Ishikawa (cell line): ENCODE data around the gene EDARADD.

Experiments used
- CEBPB ChIP-seq: IDR thresholded peaks from 2 replicates; pipeline ENCODE4 v1.6.1; 2012
- CREB1 ChIP-seq: IDR thresholded peaks from 2 replicates; pipeline ENCODE4 v1.6.1; 2012; ENCODE audit warnings: low read depth
- EGR1 ChIP-seq: IDR thresholded peaks from 2 replicates; pipeline ENCODE4 v1.6.1; 2012
- FOXM1 ChIP-seq: IDR thresholded peaks from 2 replicates; pipeline ENCODE4 v1.6.1; 2012; ENCODE audit warnings: low read depth, borderline replicate concordance
- MAX ChIP-seq: IDR thresholded peaks from 2 replicates; pipeline ENCODE4 v1.6.1; 2012
- NFIC ChIP-seq: IDR thresholded peaks from 2 replicates; pipeline ENCODE4 v1.6.1; 2012
- RAD21 ChIP-seq: IDR thresholded peaks from 2 replicates; pipeline ENCODE4 v1.6.1; 2012; ENCODE audit warnings: low read depth
- REST ChIP-seq: IDR thresholded peaks from 2 replicates; pipeline ENCODE4 v1.6.1; 2012; ENCODE audit warnings: low read depth, mild to moderate bottlenecking
- TAF1 ChIP-seq: IDR thresholded peaks from 2 replicates; pipeline ENCODE4 v1.6.1; 2012; ENCODE audit warnings: low read depth, mild to moderate bottlenecking
- TCF12 ChIP-seq: IDR thresholded peaks from 2 replicates; pipeline ENCODE4 v1.6.1; 2012; ENCODE audit warnings: low read depth
- TEAD4 ChIP-seq: IDR thresholded peaks from 2 replicates; pipeline ENCODE4 v1.6.1; 2012
- USF1 ChIP-seq: IDR thresholded peaks from 2 replicates; pipeline ENCODE4 v1.6.1; 2012
- YY1 ChIP-seq: IDR thresholded peaks from 2 replicates; pipeline ENCODE4 v1.6.1; 2012; ENCODE audit warnings: low read depth
- ZBTB7A ChIP-seq: IDR thresholded peaks from 2 replicates; pipeline ENCODE4 v1.6.1; 2012; ENCODE audit warnings: low read depth

The EDARADD gene

GRCh38 chr1:236486356-236487002, 92.4 kb downstream of the EDARADD start:
- no peak for TF ChIP-seq MAX
- no peak for TF ChIP-seq FOXM1
- no peak for TF ChIP-seq TAF1

GRCh38 chr1:236489710-236490377, 95.8 kb downstream of the EDARADD start:
- TF ChIP-seq ZBTB7A (no peak), TAF1 (no peak), RAD21 (peak; percentile 53)

- no peak for TF ChIP-seq REST
Measured at GRCh38 chr1:236491469-236492136, 97.5 kb downstream of the EDARADD start.

- TF ChIP-seq TCF12 (no peak), USF1 (no peak), MAX (no peak), ZBTB7A (no peak)
Measured at GRCh38 chr1:236492378-236492777, 98.3 kb downstream of the EDARADD start.

- TF ChIP-seq REST, result no peak
- no peak for TF ChIP-seq YY1
- no peak for TF ChIP-seq CREB1
- TF ChIP-seq FOXM1, result no peak
Measured at GRCh38 chr1:236494082-236494481, 100.0 kb downstream of the EDARADD start.

GRCh38 chr1:236494586-236495466, 100.7 kb downstream of the EDARADD start:
- no peak for TF ChIP-seq RAD21
- peak; percentile 96 for TF ChIP-seq CEBPB
- peak; percentile 37 for TF ChIP-seq TEAD4
- no peak for TF ChIP-seq CREB1

GRCh38 chr1:236495467-236496112, 101.5 kb downstream of the EDARADD start:
- TF ChIP-seq TAF1 (no peak), EGR1 (no peak), CREB1 (no peak), NFIC (no peak), YY1 (no peak), MAX (no peak)
